ENCODE results near the gene CALML5.

The CALML5 gene

DNA sequence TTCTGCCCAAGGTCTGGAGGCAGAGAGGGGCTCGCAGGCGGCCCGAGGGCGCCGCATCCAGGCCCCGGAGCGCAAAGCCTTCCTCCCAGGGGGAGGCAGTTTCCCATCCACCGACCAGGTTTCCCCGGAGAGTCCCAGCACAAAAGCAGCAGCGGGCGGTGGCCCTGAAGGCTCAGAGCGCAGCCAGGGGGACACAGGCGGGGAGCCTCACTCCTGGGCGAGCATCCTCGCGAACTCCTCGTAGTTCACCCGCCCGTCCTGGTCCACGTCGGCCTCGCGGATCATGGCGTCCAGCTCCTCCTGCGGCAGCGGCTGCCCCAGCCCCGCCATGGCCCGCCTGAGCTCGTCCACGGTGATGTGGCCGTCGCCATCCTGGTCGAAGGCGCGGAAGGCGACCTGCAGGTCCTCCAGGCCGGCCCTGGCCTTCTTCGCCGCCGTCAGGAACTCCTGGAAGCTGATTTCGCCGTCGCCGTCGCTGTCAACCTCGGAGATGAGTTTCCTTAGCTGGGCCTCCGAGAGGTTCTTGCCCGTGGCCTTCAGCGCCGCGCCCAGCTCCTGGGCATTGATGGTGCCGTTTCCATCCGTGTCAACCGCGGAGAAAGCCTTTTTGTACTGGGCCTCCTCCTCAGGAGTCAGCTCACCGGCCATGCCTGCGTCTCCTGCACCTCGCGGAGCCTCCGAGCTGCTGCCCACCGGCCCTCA is 428 bp downstream of the CALML5 start:
- no peak for FAIRE-seq

DNA sequence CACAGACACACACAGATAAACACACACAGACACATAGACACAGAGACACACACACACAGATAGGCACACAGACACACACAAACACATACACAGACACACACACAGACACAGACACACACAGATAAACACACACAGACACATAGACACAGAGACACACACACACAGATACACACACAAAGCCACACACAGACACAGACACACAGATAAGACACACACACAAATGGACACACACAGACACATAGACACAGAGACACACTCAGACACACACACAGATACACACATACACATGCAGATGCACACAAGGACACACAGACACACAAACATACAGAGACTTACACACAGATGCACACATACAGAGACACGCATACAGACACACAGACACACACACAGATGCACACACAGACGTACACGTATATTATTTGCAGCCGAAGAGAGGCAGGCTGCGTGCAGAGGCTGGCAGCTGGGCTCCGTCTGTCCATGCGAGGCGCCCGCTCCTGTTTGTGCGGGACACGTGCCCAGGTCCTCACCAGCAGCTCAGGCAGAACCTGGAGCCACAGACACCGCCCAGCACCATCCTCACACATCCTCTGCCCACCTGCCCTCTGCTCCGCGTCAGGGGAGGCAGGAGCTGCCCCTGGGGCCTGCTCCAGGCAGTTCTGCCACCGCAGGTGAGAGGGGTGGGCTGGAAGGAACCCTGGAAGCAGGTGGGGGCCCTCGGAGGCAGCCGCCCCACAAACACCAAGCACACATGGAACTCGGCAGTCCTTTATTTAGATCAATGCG is 1.2 kb downstream of the CALML5 start:
- no peak for FAIRE-seq

- no peak for FAIRE-seq
These were observed 2.1 kb downstream of the CALML5 start for GRCh38 chr10:5497289-5497688.

DNA sequence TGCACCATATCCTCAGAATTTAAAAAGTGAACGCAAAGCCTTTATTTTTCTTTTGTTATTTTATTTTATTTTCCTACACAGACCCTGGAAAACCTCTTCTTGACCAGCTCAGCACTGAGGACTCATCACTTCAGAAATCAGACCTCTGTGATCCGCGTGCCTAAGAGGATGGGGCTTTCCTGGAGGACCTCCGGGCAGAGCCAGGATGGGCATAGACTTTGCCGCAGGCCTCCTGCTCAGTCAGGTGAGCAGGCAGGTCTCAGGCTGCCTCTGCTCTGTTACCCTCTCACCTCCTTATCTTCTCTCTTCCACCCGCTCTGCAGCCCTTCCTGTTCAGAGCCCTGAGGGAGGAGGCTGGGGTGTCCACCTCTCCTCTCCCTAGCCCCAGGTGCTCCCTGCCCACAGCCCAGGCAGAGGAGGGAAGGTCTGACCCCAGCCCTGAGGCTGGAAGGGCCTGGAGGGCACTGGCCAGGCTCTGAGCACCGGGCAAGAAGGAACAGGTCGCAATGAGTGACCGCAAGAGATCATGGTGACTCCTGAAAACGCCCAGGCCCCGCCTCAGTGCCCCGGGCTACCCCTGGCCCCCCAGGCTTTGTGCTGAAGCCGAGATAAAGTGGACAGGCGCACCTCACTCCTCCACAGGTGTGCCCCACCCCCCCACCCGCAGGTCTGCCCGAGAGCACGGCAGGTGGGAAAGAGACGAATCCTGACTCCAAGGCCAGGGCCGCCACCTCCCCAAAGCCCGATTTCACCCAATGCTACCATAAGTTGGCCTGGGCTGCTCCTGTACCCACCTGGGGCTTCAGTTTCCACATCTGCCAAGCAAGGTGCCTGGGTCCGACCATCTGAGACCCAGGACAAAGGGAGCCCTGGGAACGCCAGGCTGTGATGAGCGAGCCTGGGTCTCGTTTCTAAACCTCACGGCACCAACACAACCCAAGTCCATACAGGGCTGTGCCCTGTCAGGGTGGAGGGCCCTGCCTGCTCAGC is 2.8 kb downstream of the CALML5 start:
- FAIRE-seq = no peak

DNA sequence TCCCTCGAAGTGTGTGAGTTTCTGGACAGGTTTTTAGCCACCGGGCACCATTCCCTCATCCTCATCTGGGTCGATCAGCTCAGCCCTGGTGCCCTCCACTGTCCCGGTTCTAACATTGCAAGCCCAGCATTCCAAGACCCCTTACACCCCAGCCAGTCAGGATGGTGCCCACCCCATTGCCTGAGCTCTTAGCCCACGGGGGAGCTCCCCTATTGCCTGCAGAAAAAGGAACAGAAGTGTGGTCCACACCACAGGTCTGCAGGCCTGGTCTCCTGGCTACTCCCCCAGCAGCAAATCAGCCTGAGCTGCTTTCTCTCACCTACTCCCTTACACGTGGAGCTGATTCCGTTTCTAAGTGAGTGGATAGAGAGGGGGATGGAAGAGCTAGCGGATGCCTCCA is 4.8 kb downstream of the CALML5 start:
- no peak for FAIRE-seq

DNA sequence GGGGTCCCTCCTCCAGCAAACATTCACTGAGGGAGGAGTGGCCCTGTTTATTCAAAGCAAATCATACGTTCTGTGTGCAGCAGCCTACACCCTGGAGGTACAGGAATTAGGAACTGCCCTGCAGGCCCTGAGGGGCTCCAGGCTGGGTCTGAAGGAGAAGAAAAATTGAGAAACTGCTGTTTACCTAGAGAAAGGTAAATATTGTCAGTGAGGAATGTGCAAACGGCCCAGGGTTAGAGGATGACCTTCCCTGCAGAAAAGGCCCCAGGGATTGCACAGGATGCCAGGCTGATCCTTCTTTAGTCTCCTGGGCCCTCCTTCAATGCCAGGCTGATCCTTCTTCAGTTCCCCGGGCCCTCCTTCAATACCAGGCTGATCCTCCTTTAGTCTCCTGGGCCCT is 5.7 kb downstream of the CALML5 start:
- FAIRE-seq = no peak

DNA sequence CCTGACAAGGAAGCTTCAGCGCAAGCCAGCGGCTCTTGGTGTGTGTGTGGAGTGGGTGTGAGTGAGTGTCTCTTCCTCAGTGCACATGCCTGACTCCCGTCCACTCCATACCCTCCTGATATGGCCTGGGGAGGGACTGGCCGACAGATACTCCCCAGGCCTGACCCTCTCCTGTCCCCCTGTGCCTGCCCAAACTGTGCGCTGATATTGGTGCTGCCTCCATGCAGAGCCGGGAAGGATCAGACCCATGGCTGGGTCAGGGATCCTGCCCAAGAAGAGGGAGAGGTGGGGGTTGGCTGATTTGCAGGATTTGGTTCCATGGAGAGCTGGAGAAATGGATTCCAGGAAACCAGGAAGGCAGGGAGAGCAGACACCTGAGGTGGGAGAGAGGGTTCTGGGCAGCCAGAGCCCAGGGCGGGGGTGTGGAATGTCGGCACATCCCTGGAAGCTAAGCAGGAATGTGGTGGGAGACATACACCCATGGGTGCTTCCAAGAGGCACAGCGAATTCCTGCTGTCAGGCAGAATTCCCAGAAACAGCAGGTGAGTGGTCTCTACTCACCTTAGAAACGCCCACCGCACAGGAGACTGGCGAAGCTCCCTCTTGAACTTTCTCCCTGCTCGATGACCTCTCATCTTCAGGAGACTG is 6.3 kb downstream of the CALML5 start:
- no peak for FAIRE-seq

- no peak for FAIRE-seq
These were observed 7.0 kb downstream of the CALML5 start for GRCh38 chr10:5492322-5492855.

- no peak for FAIRE-seq
These were observed 7.9 kb downstream of the CALML5 start for GRCh38 chr10:5491477-5491876.

- no peak for FAIRE-seq
These were observed 8.5 kb downstream of the CALML5 start for GRCh38 chr10:5490698-5491464.

GRCh38 chr10:5490032-5490431 is 9.3 kb downstream of the CALML5 start:
- FAIRE-seq = no peak

- FAIRE-seq = no peak
These were observed 10.9 kb downstream of the CALML5 start for GRCh38 chr10:5488272-5489161.

DNA sequence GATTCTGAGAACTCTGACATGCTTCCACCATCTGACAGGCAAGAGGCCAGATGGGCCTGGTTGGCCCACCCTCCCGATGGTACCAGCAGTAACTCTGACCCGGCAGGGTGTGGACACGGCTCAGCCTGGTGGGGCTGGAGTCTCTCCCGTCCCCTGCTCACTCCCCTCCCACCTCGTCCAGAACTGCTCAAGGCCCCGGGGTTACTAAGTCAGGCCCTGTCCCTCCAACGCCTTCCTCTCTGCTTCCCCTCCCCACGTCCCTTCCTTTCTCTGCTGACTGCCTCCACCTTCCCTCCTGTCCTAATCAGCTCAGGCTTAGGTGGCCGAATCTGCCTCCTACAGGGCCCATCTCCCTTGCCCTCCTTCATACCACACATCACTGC is 12.5 kb downstream of the CALML5 start:
- no peak for FAIRE-seq

GRCh38 chr10:5485948-5486852 is 13.2 kb downstream of the CALML5 start:
- no peak for FAIRE-seq

- FAIRE-seq = no peak
These were observed 14.1 kb downstream of the CALML5 start for GRCh38 chr10:5485290-5485689.

DNA sequence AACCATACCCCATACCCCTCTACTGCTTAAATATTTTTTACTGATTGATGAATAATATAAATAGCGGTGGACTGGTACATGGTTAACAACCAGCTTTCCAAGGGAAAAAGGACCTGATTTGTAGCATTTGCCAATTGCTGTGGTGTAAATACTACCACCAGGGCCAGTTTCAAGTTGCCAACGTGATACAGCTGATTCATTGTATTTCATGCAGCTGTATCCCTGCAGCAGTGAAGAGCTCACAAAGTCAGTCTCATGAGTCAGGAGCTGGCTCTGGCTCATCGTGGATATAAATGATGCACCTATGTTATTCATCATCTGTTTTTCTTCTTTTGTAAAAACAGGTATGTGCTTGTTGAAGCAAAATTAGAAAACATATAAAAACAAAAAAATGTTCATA is 15.2 kb downstream of the CALML5 start:
- no peak for FAIRE-seq

GRCh38 chr10:5482016-5482415 is 17.4 kb downstream of the CALML5 start:
- FAIRE-seq = no peak

DNA sequence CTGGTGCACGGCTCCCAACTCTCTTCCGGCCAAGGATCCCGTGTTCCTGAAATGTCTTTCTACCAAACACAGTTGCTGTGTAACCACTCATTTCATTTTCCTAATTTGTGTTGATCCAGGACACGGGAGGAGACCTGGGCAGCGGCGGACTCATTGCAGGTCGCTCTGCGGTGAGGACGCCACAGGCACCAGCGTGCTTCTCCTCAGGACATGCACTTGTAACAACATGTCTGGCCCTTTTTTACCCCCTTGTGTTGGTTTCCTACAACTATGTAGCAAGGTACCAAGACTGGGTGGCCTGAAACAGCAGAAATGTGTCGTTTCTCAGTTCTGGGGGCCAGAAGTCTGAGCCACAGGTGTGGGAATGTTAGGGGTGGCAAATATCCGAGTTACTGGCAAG is 18.2 kb downstream of the CALML5 start:
- no peak for FAIRE-seq

DNA sequence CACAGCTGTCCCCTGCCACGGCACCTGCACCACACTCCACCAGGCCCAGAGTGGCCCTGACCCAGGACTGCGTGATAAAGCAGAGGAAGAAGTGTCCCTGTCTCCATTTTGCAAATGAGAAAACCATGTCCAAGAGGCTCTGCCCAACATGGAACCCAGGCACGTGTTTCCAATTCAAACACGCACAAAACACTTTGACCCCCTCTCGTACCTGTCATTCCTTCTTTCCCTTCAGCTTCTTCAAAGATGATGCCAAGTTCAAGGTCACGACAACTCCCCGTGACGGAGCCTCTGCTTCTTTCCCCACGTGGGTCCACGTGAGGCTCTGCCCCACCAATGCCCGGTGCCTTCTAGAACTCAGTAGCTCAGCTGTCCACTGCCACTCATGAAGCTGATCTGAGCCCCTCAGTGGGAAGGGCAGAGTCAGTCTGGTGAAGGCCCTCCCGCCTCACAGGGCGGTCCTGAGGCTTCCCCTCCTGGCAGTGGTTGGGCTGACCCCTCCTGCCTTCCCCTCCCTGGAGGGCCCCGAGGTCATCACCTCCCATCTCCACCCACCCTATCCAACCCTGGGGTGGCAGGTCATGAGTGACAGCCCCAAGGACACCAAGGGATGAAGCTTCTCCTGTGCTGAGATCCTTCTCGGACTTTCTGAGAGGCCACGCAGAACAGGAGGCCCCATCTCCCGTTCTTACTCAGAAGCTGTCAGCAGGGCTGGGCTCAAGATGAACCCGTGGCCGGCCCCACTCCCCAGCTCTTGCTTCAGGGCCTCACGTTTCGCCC is 19.0 kb downstream of the CALML5 start:
- FAIRE-seq = no peak
